ENCODE results near the gene MAP3K21.

Gene MAP3K21

GRCh38 chr1:233383984-233384383 lies 56.5 kb downstream of the MAP3K21 start:
- Histone ChIP-seq H3K4me3 (ENCODE audit: low read depth in 1 of 2, low read length in 1 of 2) (no peak overlapping the region), H3K36me3 (no peaks in the 10 kb centered on the region), H3K27me3 (peaks cover 3% of the 10 kb centered on the region), H3K9me3 (no peaks in the 10 kb centered on the region), H3K4me1 (ENCODE audit: control insufficient read depth in 1 of 2, insufficient read depth in 1 of 2, low read depth in 1 of 2, low read length in 1 of 2) (no peaks in the 10 kb centered on the region), H3K27ac (no peak overlapping the region)
- no peak for TF ChIP-seq CTCF (IDR thresholded peaks at IDR 0.05)

GRCh38 chr1:233386336-233386735 lies 58.8 kb downstream of the MAP3K21 start:
- TF ChIP-seq CTCF (IDR thresholded peaks at IDR 0.05), result no peak
- H3K4me1 ChIP-seq (ENCODE audit: control insufficient read depth in 1 of 2, insufficient read depth in 1 of 2, low read depth in 1 of 2, low read length in 1 of 2), result no peaks in the 10 kb centered on the region
- no peaks in the 10 kb centered on the region for H3K36me3 ChIP-seq
- H3K27me3 ChIP-seq, result peaks cover 3% of the 10 kb centered on the region
- H3K9me3 ChIP-seq, result no peaks in the 10 kb centered on the region
- no peak overlapping the region for H3K27ac ChIP-seq
- no peak overlapping the region for H3K4me3 ChIP-seq (ENCODE audit: low read depth in 1 of 2, low read length in 1 of 2)

GRCh38 chr1:233387585-233387984 lies 60.1 kb downstream of the MAP3K21 start:
- H3K27ac ChIP-seq, result no peak overlapping the region
- no peaks in the 10 kb centered on the region for H3K36me3 ChIP-seq
- H3K9me3 ChIP-seq, result no peaks in the 10 kb centered on the region
- peaks cover 3% of the 10 kb centered on the region for H3K27me3 ChIP-seq
- no peak overlapping the region for H3K4me3 ChIP-seq (ENCODE audit: low read depth in 1 of 2, low read length in 1 of 2)
- TF ChIP-seq CTCF (IDR thresholded peaks at IDR 0.05), result no peak
- H3K4me1 ChIP-seq (ENCODE audit: control insufficient read depth in 1 of 2, insufficient read depth in 1 of 2, low read depth in 1 of 2, low read length in 1 of 2), result no peaks in the 10 kb centered on the region

GRCh38 chr1:233389169-233389568 lies 61.6 kb downstream of the MAP3K21 start:
- H3K9me3 ChIP-seq, result no peaks in the 10 kb centered on the region
- no peaks in the 10 kb centered on the region for H3K4me1 ChIP-seq (ENCODE audit: control insufficient read depth in 1 of 2, insufficient read depth in 1 of 2, low read depth in 1 of 2, low read length in 1 of 2)
- no peak for TF ChIP-seq CTCF (IDR thresholded peaks at IDR 0.05)
- no peak overlapping the region for H3K4me3 ChIP-seq (ENCODE audit: low read depth in 1 of 2, low read length in 1 of 2)
- peaks cover 3% of the 10 kb centered on the region for H3K27me3 ChIP-seq
- no peaks in the 10 kb centered on the region for H3K36me3 ChIP-seq
- no peak overlapping the region for H3K27ac ChIP-seq

GRCh38 chr1:233389893-233390292 lies 62.4 kb downstream of the MAP3K21 start:
- H3K4me3 ChIP-seq (ENCODE audit: low read depth in 1 of 2, low read length in 1 of 2), result no peak overlapping the region
- peaks cover 3% of the 10 kb centered on the region for H3K27me3 ChIP-seq
- TF ChIP-seq CTCF (IDR thresholded peaks at IDR 0.05), result no peak
- no peak overlapping the region for H3K27ac ChIP-seq
- no peaks in the 10 kb centered on the region for H3K36me3 ChIP-seq
- no peaks in the 10 kb centered on the region for H3K4me1 ChIP-seq (ENCODE audit: control insufficient read depth in 1 of 2, insufficient read depth in 1 of 2, low read depth in 1 of 2, low read length in 1 of 2)
- H3K9me3 ChIP-seq, result no peaks in the 10 kb centered on the region
